Endothelial cell of umbilical vein (primary cell): ENCODE data around the gene EXD3. TPM values are rescaled to one million over a fixed set of nuclear protein-coding genes. Genes with fewer than 3 reads are reported as not detected.

Source experiments
- BruUV-seq: library from RNA; stranded (reverse); fragments of 400-500 nt; replicated peaks from 2 replicates; lab custom pipeline; 2021; lab: Mats Ljungman, UMichigan
- CTCF ChIA-PET: fragments of 300-600, 350-600 bp; sonication (Branson Sonifier 250); formaldehyde crosslinking; loops from one replicate; lab custom pipeline; 2021; ENCODE audit warnings: antibody characterized with exemption, inconsistent platforms; lab: Charles Lee
- POLR2A ChIA-PET: fragments of 300-600, 350-600 bp; sonication (Branson Sonifier 250); formaldehyde crosslinking; loops from one replicate; lab custom pipeline; 2021; ENCODE audit warnings: antibody characterized with exemption, inconsistent platforms; lab: Charles Lee
- DNase-seq: peaks from one replicate; pipeline ENCODE4 v3.0.0-alpha.2; 2011; ENCODE audit warnings: low read depth, low spot score
- FAIRE-seq: peaks from 2 replicates; lab custom pipeline; 2011; peaks lifted over from hg19 to GRCh38; lab: Jason Lieb, UNC
- H2AFZ ChIP-seq: 2 replicates; pipeline ENCODE4 v1.6.0; 2012; ENCODE audit warnings: low read depth, low read length, control low read depth, inconsistent platforms
- H3K27ac ChIP-seq: 2 replicates; pipeline ENCODE4 v1.5.1; 2011; ENCODE audit warnings: low read depth, mild to moderate bottlenecking, control low read depth, low read length, moderate library complexity; ENCODE audit not compliant: insufficient read depth
- H3K27me3 ChIP-seq, 2 experiments: 2 replicates each; pipeline versions ENCODE4 v1.6.0 to v1.6.1; 2011; ENCODE audit warnings: low read length in 2 of 2, mixed read lengths in 1 of 2; ENCODE audit not compliant: control insufficient read depth in 2 of 2, insufficient read depth in 2 of 2
- H3K36me3 ChIP-seq, 2 experiments: 2 replicates in 1 of 2; 3 replicates in 1 of 2; pipeline ENCODE4 v1.5.1; 2011; ENCODE audit warnings: low read length in 2 of 2, mild to moderate bottlenecking in 1 of 2, moderate library complexity in 1 of 2; ENCODE audit not compliant: control insufficient read depth in 2 of 2, insufficient read depth in 2 of 2; ENCODE audit errors: extremely low read depth in 1 of 2
- H3K4me1 ChIP-seq: 3 replicates; pipeline ENCODE4 v1.5.1; 2011; ENCODE audit warnings: mild to moderate bottlenecking, low read length; ENCODE audit not compliant: control insufficient read depth, insufficient read depth; ENCODE audit errors: extremely low read depth
- H3K4me2 ChIP-seq: 2 replicates; pipeline ENCODE4 v1.6.1; 2011; ENCODE audit warnings: low read length, control low read depth, mixed read lengths; ENCODE audit not compliant: insufficient read depth
- H3K4me3 ChIP-seq, 3 experiments: fragments of 200-600 bp in 1 of 3; sonication (generic), shearing (Covaris generic) in 1 of 3; replicated peaks in 1 of 3; 2 replicates each; pipeline ENCODE4 v1.5.1; 2011 to 2016; ENCODE audit warnings: control low read depth in 3 of 3, low read length in 3 of 3, mild to moderate bottlenecking in 2 of 3, inconsistent platforms in 1 of 3, low read depth in 1 of 3, moderate library complexity in 1 of 3; ENCODE audit not compliant: insufficient read depth in 1 of 3
- H3K79me2 ChIP-seq: 2 replicates; pipeline ENCODE4 v1.6.0; 2012; ENCODE audit warnings: low read length, inconsistent platforms; ENCODE audit not compliant: control insufficient read depth, insufficient read depth
- H3K9ac ChIP-seq: replicated peaks from 2 replicates; pipeline ENCODE3; 2011; ENCODE audit warnings: low read length, control low read depth; ENCODE audit not compliant: insufficient read depth; ENCODE audit errors: extremely low read depth
- H3K9me1 ChIP-seq: replicated peaks from 3 replicates; pipeline ENCODE4 v1.6.0; 2011; ENCODE audit warnings: mild to moderate bottlenecking, low read length; ENCODE audit not compliant: control insufficient read depth, insufficient read depth; ENCODE audit errors: extremely low read depth
- H3K9me3 ChIP-seq: replicated peaks from 2 replicates; pipeline ENCODE4 v1.5.1; 2012; ENCODE audit warnings: low read length, inconsistent platforms; ENCODE audit not compliant: control insufficient read depth, insufficient read depth
- H4K20me1 ChIP-seq: replicated peaks from 2 replicates; pipeline ENCODE3; 2011; ENCODE audit warnings: mild to moderate bottlenecking, low read length; ENCODE audit not compliant: control insufficient read depth, insufficient read depth; ENCODE audit errors: extremely low read depth
- FOS ChIP-seq: IDR thresholded peaks from 2 replicates; pipeline ENCODE4 v1.6.1; 2011; ENCODE audit warnings: mild to moderate bottlenecking, low read length, moderate library complexity, borderline replicate concordance; ENCODE audit not compliant: insufficient read depth
- GATA2 ChIP-seq: IDR thresholded peaks from 2 replicates; pipeline ENCODE4 v1.7.0; 2011; ENCODE audit warnings: low read depth, mild to moderate bottlenecking, moderate library complexity, mixed read lengths, low read length; ENCODE audit not compliant: insufficient read length, insufficient read depth
- JUN ChIP-seq: IDR thresholded peaks from 2 replicates; pipeline ENCODE4 v1.6.1; 2011; ENCODE audit warnings: borderline replicate concordance, low read depth; ENCODE audit not compliant: insufficient read length, insufficient read depth
- MYC ChIP-seq: IDR thresholded peaks from one replicate; pipeline ENCODE4 v1.6.1; 2011; ENCODE audit warnings: mild to moderate bottlenecking, low read depth, low read length
- dilution Hi-C: fragments of 300-500 bp; cut with MboI; formaldehyde crosslinking; loops from one replicate; pipeline ENCODE4 v1.15.0; 2019; ENCODE audit warnings: low sequenced_read_pairs; ENCODE audit not compliant: extremely low pct_ligation_motif_present
- intact Hi-C: fragments of 100-400 bp; cut with micrococcal nuclease; formaldehyde crosslinking; loops from one replicate; pipeline ENCODE4 v1.10.0; 2022
- polyA plus RNA-seq, 4 experiments: library from polyadenylated mRNA; depleted of rRNA in 3 of 4; stranded (reverse) in 3 of 4; unstranded in 1 of 4; fragments of >200 nt; gene quantifications; 2 replicates each; pipeline versions ENCODE4 v1.2.1 to v1.2.3, GENCODE V29; 2011 to 2012; ENCODE audit warnings: missing spikeins in 1 of 4
- total RNA-seq: library from RNA; stranded (reverse); gene quantifications from 2 replicates; pipeline ENCODE4 v1.2.3, GENCODE V29; 2021

The EXD3 gene
- total and polyA plus RNA-seq, 2 donors (not counting 3 experiments of a cell fraction or from before 2014, with no cell fraction given) = 17.7 to 30.3 TPM

DNA sequence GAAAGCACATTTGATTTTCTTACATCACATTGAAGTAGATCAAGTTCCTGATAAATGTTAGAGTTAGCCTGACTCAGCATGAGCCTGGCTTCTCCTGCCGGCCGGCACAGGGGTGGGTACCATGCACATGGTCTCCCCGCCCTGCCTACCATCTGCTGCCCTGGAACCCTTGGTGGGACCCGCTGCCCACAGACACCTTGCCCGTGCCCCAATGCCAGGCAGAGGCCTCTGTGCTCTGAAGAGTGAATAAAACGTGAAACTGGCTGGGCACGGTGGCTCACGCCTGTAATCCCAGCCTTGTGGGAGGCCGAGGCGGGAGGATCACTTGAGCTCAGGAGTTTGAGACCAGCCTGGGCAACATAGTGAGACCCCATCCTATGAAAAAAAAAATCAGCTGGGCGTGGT lies 17.3 kb downstream of the EXD3 start:
- intact Hi-C loops = loop anchor here (2.0 kb wide), 1 partner anchor 51 kb away; no protein-coding TSS in a partner anchor
- ChIA-PET POLR2A (no interaction called here), CTCF (interaction anchor here (0.6 to 1.8 kb wide), 6 partner anchors 87 to 119 kb away, joined by 3 to 5 read pairs (median 3); no protein-coding TSS in a partner anchor)
- no peaks in the 10 kb centered on the region for H3K27me3 ChIP-seq
- no peak overlapping the region for H3K4me2 ChIP-seq
- no peak overlapping the region for H2AFZ ChIP-seq
- no peaks in the 10 kb centered on the region for H3K9me3 ChIP-seq
- dilution Hi-C loops = no loop called here
- no peak overlapping the region for H3K9ac ChIP-seq
- TF ChIP-seq GATA2 = peak; percentile 35
- TF ChIP-seq FOS = no peak
- FAIRE-seq (no peak), DNase-seq (no peak)
- no peaks in the 10 kb centered on the region for H3K36me3 ChIP-seq
- H3K79me2 ChIP-seq = no peaks in the 10 kb centered on the region
- no peaks in the 10 kb centered on the region for H3K9me1 ChIP-seq
- no TSS peak for BruUV-seq
- no peak overlapping the region for H3K4me3 ChIP-seq
- no peaks in the 10 kb centered on the region for H4K20me1 ChIP-seq
- H3K4me1 ChIP-seq = peaks cover 12% of the 10 kb centered on the region
- H3K27ac ChIP-seq = no peak overlapping the region

GRCh38 chr9:137404961-137405567 lies 17.9 kb downstream of the EXD3 start:
- Histone ChIP-seq H4K20me1 (no peaks in the 10 kb centered on the region), H3K9ac (no peak overlapping the region), H3K9me1 (no peaks in the 10 kb centered on the region), H2AFZ (no peak overlapping the region), H3K36me3 (no peaks in the 10 kb centered on the region), H3K4me2 (no peak overlapping the region), H3K79me2 (no peaks in the 10 kb centered on the region), H3K27ac (no peak overlapping the region), H3K9me3 (no peaks in the 10 kb centered on the region), H3K4me1 (peaks cover 9% of the 10 kb centered on the region), H3K4me3 (no peak overlapping the region), H3K27me3 (no peaks in the 10 kb centered on the region)
- no TSS peak for BruUV-seq
- ChIA-PET POLR2A (no interaction called here), CTCF (interaction anchor here (1.1 to 1.8 kb wide), 3 partner anchors 86 to 118 kb away, joined by 4 to 5 read pairs (median 4); no protein-coding TSS in a partner anchor)
- DNase-seq (no peak), FAIRE-seq (no peak)
- dilution Hi-C loops = no loop called here
- no peak for TF ChIP-seq MYC
- no peak for TF ChIP-seq JUN
- no peak for TF ChIP-seq GATA2
- TF ChIP-seq FOS = no peak
- intact Hi-C loops = no loop called here
